Heart right ventricle (tissue), 16 donors: ENCODE measurements around the gene KIAA0930. TPM values are rescaled to one million over a fixed set of nuclear protein-coding genes. Genes with fewer than 3 reads are reported as not detected.

Experiments
- ATAC-seq, 8 donors: fragments of 200-7000 bp; cut with Tn5 transposase; one replicate each; pipeline ENCODE4 v1.9.1; 2020; ENCODE audit warnings: mild to moderate bottlenecking in 8 of 8, moderate library complexity in 8 of 8, moderate number of reproducible peaks in 1 of 8
- DNase-seq, 2 donors: peaks; one replicate each; pipeline ENCODE4 v3.0.0-alpha.2; 2020
- H3K27ac ChIP-seq, 10 donors: fragments of 200-600 bp; sonication (generic) in 2 of 10; one replicate each; pipeline versions ENCODE4 v1.5.0 to v1.8.0; 2020 to 2022; ENCODE audit warnings: mild to moderate bottlenecking in 3 of 10
- H3K27me3 ChIP-seq, 7 donors: fragments of 200-600 bp; one replicate each; pipeline ENCODE4 v1.8.0; 2021 to 2022; ENCODE audit warnings: mild to moderate bottlenecking in 2 of 7
- H3K36me3 ChIP-seq, 9 donors: fragments of 200-600 bp; sonication (generic) in 1 of 9; one replicate each; pipeline versions ENCODE4 v1.5.0 to v1.8.0; 2020 to 2022; ENCODE audit warnings: mild to moderate bottlenecking in 2 of 9
- H3K4me1 ChIP-seq, 9 donors: fragments of 200-600 bp; sonication (generic) in 1 of 9; one replicate each; pipeline versions ENCODE4 v1.5.0 to v1.8.0; 2020 to 2022; ENCODE audit warnings: mild to moderate bottlenecking in 4 of 9
- H3K4me3 ChIP-seq, 10 donors: fragments of 200-600 bp; sonication (generic) in 2 of 10; one replicate each; pipeline versions ENCODE4 v1.5.0 to v1.8.0; 2020 to 2022; ENCODE audit warnings: mild to moderate bottlenecking in 7 of 10, moderate library complexity in 2 of 10
- H3K9me3 ChIP-seq, 11 donors: fragments of 200-600 bp in 10 of 11; sonication (generic) in 2 of 11; one replicate each; pipeline versions ENCODE4 v1.5.0 to v1.8.0; 2013 to 2022; ENCODE audit warnings: mild to moderate bottlenecking in 2 of 11, control low read depth in 1 of 11, moderate library complexity in 1 of 11
- CTCF ChIP-seq, 9 donors: fragments of 200-600 bp; sonication (generic) in 2 of 9; IDR thresholded peaks; one replicate each; pipeline versions ENCODE4 v1.5.0 to v1.8.0; 2021 to 2022; ENCODE audit warnings: antibody characterized with exemption in 9 of 9, mild to moderate bottlenecking in 5 of 9, moderate library complexity in 1 of 9
- WGBS, 2 donors: extraction: QIAGEN DNeasy Blood & Tissue Kit; methylation state at CpG; one replicate each; pipeline ENCODE4 v1.1.7; 2013; ENCODE audit warnings: inconsistent platforms in 1 of 2; 5-methylcytosine and 5-hydroxymethylcytosine counted together
- intact Hi-C, 10 donors: fragments of 100-400 bp; cut with DNase I; formaldehyde crosslinking; loops; one replicate each; pipeline versions ENCODE4 v1.11.1 to v1.14.2; 2022
- polyA plus RNA-seq, 2 donors: library from polyadenylated mRNA; stranded (reverse); fragments of 200-250 nt; gene quantifications; one replicate each; pipeline ENCODE4 v1.2.3, GENCODE V29; 2013
- total RNA-seq, 10 donors: library from RNA; stranded (reverse); fragmentation: NEBNext Ultra II Directional in 3 of 10; extraction: Animal tissue kit (Norgen Biotek cat#: 25700) in 3 of 10; gene quantifications; one replicate each; pipeline versions ENCODE4 v1.2.1 to v1.2.4, GENCODE V29; 2021 to 2023
- donor health status: Arrhythmogenic right ventricular cardiomyopathy.
- donor health status: ischemic (EF 13 %, LVEDD 7.1; RV severe dilation, severe dysfunction).
- donor health status: healthy with polysubstance abuse.
- donor health status: DM: no; HTN: yes; CAD: no.
- donor health status: DM: no; HTN: no; CAD: no.
- donor health status: ischemic (EF 25% LVEDD 6.9; RV normal size, moderate dysfunction).
- donor health status: ischemic (EF 25% LVEDD 5.7; RV mildly dilated, moderate dysfunction).
- donor health status: healthy.
- donor health status: DM: yes; HTN: yes; CAD: no.
- donor health status: Ischemic cardiomyopathy.
- donor health status: ischemic (EF 35%, LVEDD 5.7; RV mildly dilated, moderate dysfunction).
- donor health status: nonischemic (EF 11% LVEDD 7.7; RV severe dilation, severe dysfunction).
- donor health status: DM: yes; HTN: yes; CAD: no.
- donor health status: PGD.
- donor health status: ischemic (EF 29% LVEDD 5.4; RV normal size, mild dysfunction).
- donor health status: nonischemic (EF 23%, LVEDD 6.1; RV moderate dilation, normal function).

Gene KIAA0930
- total and polyA plus RNA-seq, 12 donors, result 9.1 to 48.3 (median 16.3) TPM

GRCh38 chr22:45212992-45213751 is 27.5 kb downstream of the KIAA0930 start:
- peaks cover 0 to 46% (median 21%) of the 10 kb centered on the region in 9 donors for H3K4me1 ChIP-seq
- TF ChIP-seq CTCF (IDR thresholded peaks at IDR 0.05), result no peak
- peaks cover 0 to 9% (median 0%) of the 10 kb centered on the region in 7 donors for H3K27me3 ChIP-seq
- ATAC-seq (peak; percentile 53 to 74 (median 62)), DNase-seq (peak; percentile 47 to 49)
- H3K36me3 ChIP-seq, result peaks cover 0 to 26% (median 0%) of the 10 kb centered on the region in 9 donors
- WGBS, 2 donors, result 49% methylated on average over 22 of the region's 22 CpGs
- H3K4me3 ChIP-seq, result peak overlapping the region in 9 of 10 donors; percentile 27 to 53 (median 44)
- H3K27ac ChIP-seq, result peak overlapping the region; percentile 18 to 72 (median 40)
- intact Hi-C loops, result no loop called here
- H3K9me3 ChIP-seq, result no peaks in the 10 kb centered on the region

GRCh38 chr22:45212306-45212709 is 28.4 kb downstream of the KIAA0930 start:
- ATAC-seq, result peak; percentile 55 to 85 (median 80)
- peak; percentile 74 to 85 for DNase-seq
- H3K27ac ChIP-seq, result peak overlapping the region in 8 of 10 donors; percentile 26 to 72 (median 49)
- peak overlapping the region in 9 of 10 donors; percentile 27 to 53 (median 44) for H3K4me3 ChIP-seq
- peaks cover 0 to 46% (median 21%) of the 10 kb centered on the region in 9 donors for H3K4me1 ChIP-seq
- 9 to 11% methylated on average over 14 of the region's 14 CpGs for WGBS, 2 donors
- peaks cover 0 to 9% (median 0%) of the 10 kb centered on the region in 7 donors for H3K27me3 ChIP-seq
- peaks cover 0 to 34% (median 0%) of the 10 kb centered on the region in 9 donors for H3K36me3 ChIP-seq
- intact Hi-C loops, result no loop called here
- no peaks in the 10 kb centered on the region for H3K9me3 ChIP-seq
- TF ChIP-seq CTCF (IDR thresholded peaks at IDR 0.05), result peak in 4 of 9 donors; percentile 23 to 33 (median 26)

- TF ChIP-seq CTCF (IDR thresholded peaks at IDR 0.05), result no peak
- Histone ChIP-seq H3K27ac (peak overlapping the region in 7 of 10 donors; percentile 23 to 72 (median 46)), H3K9me3 (no peaks in the 10 kb centered on the region), H3K4me3 (peak overlapping the region in 9 of 10 donors; percentile 27 to 53 (median 44)), H3K36me3 (peaks cover 0 to 34% (median 0%) of the 10 kb centered on the region in 9 donors), H3K4me1 (peaks cover 0 to 46% (median 21%) of the 10 kb centered on the region in 9 donors), H3K27me3 (peaks cover 0 to 9% (median 0%) of the 10 kb centered on the region in 7 donors)
- DNase-seq (no peak), ATAC-seq (peak in 3 of 8 donors; percentile 6 to 15 (median 7))
- intact Hi-C loops, result no loop called here
- 86 to 91% methylated on average over 18 of the region's 18 CpGs for WGBS, 2 donors
Observed at GRCh38 chr22:45211848-45212247, 28.8 kb downstream of the KIAA0930 start.

- intact Hi-C loops, result no loop called here
- ATAC-seq, result no peak
- 93 to 94% methylated on average over 8 of the region's 8 CpGs for WGBS, 2 donors
- DNase-seq, result no peak
- TF ChIP-seq CTCF (IDR thresholded peaks at IDR 0.05), result no peak
- Histone ChIP-seq H3K36me3 (peaks cover 0 to 34% (median 0%) of the 10 kb centered on the region in 9 donors), H3K27me3 (peaks cover 0 to 9% (median 0%) of the 10 kb centered on the region in 7 donors), H3K27ac (peak overlapping the region in 2 of 10 donors; percentile 23 to 72), H3K4me3 (peak overlapping the region in 2 of 10 donors; percentile 43 to 53), H3K9me3 (no peaks in the 10 kb centered on the region), H3K4me1 (peaks cover 0 to 43% (median 21%) of the 10 kb centered on the region in 9 donors)
Observed at GRCh38 chr22:45211435-45211834, 29.3 kb downstream of the KIAA0930 start.
